ENCODE results near the gene AFAP1.

AFAP1 gene, protein sequence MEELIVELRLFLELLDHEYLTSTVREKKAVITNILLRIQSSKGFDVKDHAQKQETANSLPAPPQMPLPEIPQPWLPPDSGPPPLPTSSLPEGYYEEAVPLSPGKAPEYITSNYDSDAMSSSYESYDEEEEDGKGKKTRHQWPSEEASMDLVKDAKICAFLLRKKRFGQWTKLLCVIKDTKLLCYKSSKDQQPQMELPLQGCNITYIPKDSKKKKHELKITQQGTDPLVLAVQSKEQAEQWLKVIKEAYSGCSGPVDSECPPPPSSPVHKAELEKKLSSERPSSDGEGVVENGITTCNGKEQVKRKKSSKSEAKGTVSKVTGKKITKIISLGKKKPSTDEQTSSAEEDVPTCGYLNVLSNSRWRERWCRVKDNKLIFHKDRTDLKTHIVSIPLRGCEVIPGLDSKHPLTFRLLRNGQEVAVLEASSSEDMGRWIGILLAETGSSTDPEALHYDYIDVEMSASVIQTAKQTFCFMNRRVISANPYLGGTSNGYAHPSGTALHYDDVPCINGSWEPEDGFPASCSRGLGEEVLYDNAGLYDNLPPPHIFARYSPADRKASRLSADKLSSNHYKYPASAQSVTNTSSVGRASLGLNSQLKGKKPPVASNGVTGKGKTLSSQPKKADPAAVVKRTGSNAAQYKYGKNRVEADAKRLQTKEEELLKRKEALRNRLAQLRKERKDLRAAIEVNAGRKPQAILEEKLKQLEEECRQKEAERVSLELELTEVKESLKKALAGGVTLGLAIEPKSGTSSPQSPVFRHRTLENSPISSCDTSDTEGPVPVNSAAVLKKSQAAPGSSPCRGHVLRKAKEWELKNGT

DNA sequence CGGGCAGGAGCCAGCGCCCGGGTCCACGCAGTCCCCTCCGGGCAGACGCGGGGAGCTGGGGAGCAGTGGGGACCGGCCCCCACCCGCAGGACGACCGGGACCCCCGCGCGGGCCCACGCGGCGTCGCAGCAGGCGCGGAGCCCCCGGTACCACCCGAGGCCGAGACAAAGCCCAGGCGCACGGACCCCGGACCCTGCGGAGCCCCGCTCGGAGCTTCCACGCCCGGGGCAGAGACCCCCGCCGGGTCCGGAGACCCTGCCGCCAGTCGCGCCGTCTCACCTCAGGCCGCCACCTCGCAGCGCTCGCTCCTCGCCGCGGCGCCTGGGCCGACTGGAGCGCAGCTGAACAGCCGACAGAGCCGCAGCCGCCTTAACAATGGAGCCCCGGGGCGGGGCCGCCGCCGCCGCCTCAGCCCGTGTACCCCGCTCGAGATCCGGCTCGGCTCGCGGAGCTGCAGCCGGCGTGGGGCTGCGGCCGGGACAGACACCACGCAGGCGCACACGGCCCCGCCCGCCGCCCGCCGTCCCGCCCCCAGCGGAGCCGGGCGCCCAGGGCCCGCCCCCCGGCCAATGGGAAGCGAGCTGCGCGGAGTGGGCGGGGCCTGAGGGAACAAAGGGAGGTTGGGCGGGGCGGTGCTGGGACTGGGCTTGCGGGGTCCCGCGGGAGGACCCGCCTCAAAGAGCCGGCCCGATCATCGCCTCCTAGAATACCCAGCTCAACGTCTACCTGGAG is at the start of gene AFAP1:
Gene AFAP1 (minus strand): TSS at position 485 of the 732 bp plus-strand sequence. CDS start 67,783 bp downstream, outside the sequence.
- peak; percentile 74 for DNase-seq (ENCODE audit: low read depth)

DNA sequence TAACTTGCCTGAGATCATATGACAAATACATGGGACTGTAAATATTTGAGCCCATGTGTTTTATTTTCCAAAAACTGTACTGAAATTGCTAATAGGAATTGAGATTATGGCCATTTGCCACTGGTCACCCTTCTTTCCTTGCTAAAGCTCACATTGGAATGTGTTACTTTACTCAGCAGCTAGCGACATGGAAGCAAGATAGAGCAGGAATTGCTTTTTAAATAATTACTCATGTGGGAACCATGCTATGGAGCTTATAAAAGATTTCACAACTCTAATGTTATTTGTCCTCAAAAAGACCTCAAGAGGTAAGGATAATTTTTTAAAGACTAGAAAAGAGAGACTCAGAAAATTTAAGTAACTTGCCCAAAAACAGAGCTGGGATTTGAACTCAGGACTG is 48.8 kb upstream of the AFAP1 start:
- DNase-seq (ENCODE audit: low read depth), result no peak

GRCh38 chr4:7987148-7987989 is 47.7 kb upstream of the AFAP1 start:
- no peak for DNase-seq (ENCODE audit: low read depth)

- DNase-seq (ENCODE audit: low read depth), result no peak
Observed at GRCh38 chr4:7985891-7986441, 46.3 kb upstream of the AFAP1 start.

DNA sequence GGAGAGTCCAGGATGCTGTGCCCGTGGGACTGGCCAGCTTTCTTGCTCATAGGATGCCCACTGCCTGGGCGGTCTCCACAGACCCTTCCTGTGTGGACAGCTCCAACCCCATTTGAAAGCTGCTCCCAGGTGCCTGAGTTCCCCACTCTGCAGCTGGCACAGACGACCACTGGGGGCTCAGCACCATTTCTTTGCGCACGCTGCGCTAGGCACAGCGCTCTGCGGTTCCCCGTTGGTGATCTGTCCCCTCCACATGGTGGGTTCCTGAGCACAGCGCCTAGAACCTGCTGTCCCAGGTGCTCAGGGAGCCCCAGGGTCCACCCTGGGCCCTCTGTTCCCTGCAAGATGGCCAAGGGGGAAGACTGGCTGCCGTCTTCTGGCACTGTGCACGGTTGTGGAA is 45.4 kb upstream of the AFAP1 start:
- no peak for DNase-seq (ENCODE audit: low read depth)

GRCh38 chr4:7984286-7984925 is 44.7 kb upstream of the AFAP1 start:
- DNase-seq (ENCODE audit: low read depth), result no peak

DNA sequence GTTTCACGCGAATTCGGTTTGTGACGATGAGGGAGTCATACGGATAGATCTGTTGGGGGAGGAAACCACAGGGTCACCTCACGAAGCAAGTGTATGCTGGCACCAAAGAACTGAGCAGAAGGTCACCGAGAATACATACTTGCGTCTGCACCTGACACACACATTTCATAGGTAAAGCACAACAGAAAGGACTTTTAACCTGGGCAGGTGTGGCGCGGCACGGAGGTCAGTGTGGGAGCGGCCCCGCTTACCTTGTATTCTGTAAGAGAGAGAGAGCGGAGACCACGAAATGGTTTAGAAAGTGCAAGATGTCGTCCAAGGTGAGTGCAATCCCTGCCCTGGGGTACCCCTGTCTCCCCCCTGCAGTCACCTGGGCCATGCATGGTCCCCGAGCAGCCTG is 43.6 kb upstream of the AFAP1 start:
- no peak for DNase-seq (ENCODE audit: low read depth)

- DNase-seq (ENCODE audit: low read depth), result no peak
Observed at GRCh38 chr4:7981738-7982394, 42.2 kb upstream of the AFAP1 start.

GRCh38 chr4:7980036-7980435 is 40.4 kb upstream of the AFAP1 start:
- no peak for DNase-seq (ENCODE audit: low read depth)

- DNase-seq (ENCODE audit: low read depth), result no peak
Observed at GRCh38 chr4:7979652-7979968, 39.9 kb upstream of the AFAP1 start.

DNA sequence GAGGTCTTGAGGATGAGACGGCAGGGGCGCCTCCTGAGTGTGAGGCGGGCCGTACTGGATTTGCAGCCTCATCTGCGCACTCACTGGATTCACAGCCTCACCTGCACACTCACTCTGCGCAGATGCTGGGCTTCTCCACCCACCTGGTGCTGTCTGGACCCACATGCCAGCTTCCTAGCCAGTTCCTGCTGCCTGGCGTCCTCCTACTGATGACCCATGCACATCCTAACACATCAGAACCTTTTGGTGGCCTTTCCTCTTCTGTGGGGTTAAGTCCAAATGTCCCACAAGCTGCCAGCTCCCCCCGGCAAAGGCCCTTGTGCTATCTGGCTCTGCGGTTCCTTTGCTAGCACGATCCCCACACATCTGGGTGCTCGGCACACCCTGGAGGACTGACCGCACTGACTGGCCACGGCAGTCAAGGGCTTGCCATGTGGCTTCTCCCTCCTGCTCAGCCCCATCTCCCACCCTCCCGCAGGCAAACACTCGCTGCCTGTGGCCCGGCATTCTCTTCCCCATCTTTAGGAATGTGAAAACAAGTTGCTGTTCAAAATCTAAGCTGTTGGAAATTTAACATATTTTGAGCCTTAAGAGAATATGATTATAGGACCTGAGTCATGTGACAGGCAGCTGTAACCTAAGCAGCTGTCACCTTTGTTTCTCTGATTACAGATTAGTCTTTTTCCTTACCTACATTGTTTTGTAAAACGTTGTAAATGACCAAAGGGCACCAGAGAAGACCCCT is 39.4 kb upstream of the AFAP1 start:
- DNase-seq (ENCODE audit: low read depth), result no peak

DNA sequence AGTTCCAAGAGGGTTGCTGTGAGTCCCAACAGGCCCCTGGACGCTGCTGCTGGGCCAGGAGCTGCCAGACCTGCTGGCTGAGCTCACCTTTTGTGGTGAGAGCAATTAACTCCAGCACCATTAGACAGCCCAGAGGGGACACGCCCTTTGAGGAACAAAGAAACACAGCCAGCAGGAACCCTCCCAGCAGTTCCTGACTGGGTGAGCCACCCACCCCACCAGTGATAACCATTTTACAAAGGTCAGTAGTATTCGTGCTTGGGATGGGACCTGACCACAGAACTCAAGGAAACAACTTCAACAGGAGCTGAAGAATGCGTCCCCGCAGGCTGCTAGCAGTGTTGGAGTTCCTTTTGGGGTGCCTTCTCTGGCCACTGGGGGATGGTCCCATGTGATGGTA is 38.8 kb upstream of the AFAP1 start:
- DNase-seq (ENCODE audit: low read depth), result no peak

DNA sequence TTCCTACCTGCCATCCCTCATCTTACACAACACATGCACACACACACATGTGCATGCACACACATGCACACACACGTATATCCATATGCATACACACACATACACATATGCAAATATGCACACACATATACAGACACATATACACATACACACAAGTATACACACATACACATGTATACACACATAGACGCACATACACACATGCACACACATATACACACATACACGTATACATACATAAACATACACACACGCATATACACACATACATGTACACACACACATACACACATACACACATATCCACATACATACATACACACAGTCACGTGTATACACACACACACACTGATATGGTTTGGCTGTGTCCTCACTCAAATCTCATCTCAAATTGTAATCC is 37.0 kb upstream of the AFAP1 start:
- no peak for DNase-seq (ENCODE audit: low read depth)

DNA sequence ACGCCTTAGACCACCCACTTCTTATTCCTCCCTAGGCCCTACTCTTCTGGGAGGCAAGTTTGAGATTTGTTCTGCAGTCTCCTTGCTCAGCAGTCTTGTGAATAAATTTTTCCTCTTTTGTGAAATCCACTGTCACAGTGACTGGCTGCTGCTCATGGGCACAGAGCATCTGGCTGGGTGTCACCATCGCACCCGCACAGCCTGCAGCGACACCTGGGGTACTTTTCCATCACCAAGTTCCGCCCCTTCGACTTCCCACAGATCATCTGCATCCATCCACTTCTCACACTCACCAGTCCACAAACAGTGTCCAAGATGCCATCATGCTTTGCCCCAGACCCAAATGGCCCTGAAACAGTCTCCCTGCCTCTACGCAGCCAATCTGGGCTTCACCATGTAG is 36.4 kb upstream of the AFAP1 start:
- no peak for DNase-seq (ENCODE audit: low read depth)

GRCh38 chr4:7974425-7974824 is 34.8 kb upstream of the AFAP1 start:
- no peak for DNase-seq (ENCODE audit: low read depth)

DNA sequence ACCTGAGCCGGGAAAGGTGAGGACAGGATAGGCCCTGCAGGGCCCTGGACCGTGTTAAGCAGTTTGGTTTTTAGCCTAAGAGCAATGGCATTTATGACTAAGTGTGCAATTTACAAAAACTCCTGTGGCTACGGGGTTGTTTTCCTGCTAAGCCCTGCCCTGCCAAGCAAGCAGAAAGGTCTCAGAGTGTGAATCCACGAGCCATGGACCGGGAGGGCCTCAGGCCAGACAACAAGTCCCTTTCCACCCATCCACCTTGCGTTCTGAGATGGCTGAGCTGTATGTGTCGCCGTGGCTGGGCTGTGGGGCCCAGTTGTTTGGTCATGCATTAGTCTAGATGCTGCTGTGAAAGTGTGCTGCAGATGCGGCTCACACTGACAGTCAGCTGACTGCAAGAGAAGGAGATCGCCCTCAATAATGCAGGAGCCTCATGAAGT is 33.9 kb upstream of the AFAP1 start:
- DNase-seq (ENCODE audit: low read depth), result no peak

DNA sequence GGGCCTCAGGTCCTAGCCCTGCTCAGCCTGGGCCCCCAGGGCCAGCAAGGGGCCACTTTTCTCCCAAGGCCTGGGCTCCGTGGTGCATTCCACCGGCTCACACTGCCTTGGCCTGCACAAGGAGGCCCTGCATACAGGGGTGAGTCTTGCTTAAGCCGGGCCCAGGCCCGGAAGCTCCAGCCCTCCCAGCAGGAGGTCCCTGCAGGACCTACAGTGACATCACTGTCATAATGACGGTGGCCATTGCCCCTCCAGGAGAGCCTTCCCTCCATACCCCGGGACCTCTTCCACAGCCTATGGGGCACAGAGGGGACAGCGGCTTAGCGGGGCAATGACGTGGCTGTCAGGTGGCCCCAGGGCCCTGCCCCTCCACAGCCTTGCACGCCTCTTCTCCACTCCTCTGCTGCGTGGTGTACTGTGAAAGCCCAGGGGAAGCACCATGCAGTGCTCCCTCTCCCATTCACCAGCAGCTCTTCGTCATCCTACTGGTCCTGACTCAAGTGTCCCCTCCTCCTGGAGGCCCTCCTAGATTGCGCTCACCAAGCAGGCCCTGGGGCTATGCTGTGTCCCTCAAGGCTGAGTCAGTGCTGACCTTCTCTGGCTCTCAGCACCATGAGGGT is 32.3 kb upstream of the AFAP1 start:
- DNase-seq (ENCODE audit: low read depth), result no peak

DNA sequence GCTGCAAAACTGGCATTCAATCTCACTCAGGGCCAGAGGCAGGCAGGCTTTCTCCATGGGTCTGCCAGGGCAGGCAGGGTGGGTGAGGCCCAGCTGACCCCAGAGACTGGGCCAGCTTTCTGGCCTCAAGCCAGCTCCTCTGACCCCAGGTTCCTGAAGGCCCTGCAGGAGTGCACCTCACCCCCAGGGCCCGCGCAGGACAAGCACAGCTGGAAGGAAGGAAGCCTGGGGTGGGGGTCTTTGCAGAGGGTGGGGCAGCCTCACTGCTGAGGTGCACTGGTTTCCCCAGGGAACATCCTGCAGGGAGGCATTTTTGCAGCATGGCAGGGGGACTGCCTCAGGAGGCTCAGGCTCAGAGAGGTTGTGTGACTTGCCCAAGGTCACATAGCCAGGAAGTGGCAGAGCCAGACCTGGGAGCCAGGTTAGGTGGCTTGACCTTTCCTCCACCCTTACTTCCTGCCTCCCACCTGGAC is 31.5 kb upstream of the AFAP1 start:
- DNase-seq (ENCODE audit: low read depth), result no peak

- DNase-seq (ENCODE audit: low read depth), result no peak
Observed at GRCh38 chr4:7970361-7970946, 30.8 kb upstream of the AFAP1 start.

All from stromal cell of bone marrow (primary cell).